GM13977 (cell line): ENCODE results near the gene FKBP5.

Experiments
- DNase-seq: peaks from one replicate; pipeline ENCODE4 v3.0.0; 2012; ENCODE audit warnings: low spot score
- CTCF ChIP-seq: IDR thresholded peaks from 2 replicates; pipeline ENCODE4 v1.5.1; 2012; ENCODE audit warnings: mild to moderate bottlenecking, control low read depth; ENCODE audit not compliant: insufficient read depth; ENCODE audit errors: extremely low read depth, missing control alignments
- in situ Hi-C: fragments of 300-500 bp; cut with MboI; formaldehyde crosslinking; loops from one replicate; pipeline ENCODE4 v1.12.0; 2022; ENCODE audit warnings: low sequenced_read_pairs, low pct_unique_long_range_greater_than_20kb, mixed read lengths, inconsistent platforms; ENCODE audit not compliant: unreplicated experiment

Gene FKBP5

GRCh38 chr6:35647400-35647799, 41.3 kb downstream of the FKBP5 start:
- in situ Hi-C loops: no loop called here
- no peak for DNase-seq
- no peak for TF ChIP-seq CTCF

- in situ Hi-C loops: no loop called here
- TF ChIP-seq CTCF: no peak
- DNase-seq: no peak
Observed at GRCh38 chr6:35643162-35643535, 45.6 kb downstream of the FKBP5 start.

GRCh38 chr6:35642471-35643161, 46.1 kb downstream of the FKBP5 start:
- no peak for DNase-seq
- no peak for TF ChIP-seq CTCF
- in situ Hi-C loops: no loop called here

- no peak for DNase-seq
- in situ Hi-C loops: no loop called here
Observed at GRCh38 chr6:35640017-35640664, 48.6 kb downstream of the FKBP5 start.

GRCh38 chr6:35638679-35639078, 50.0 kb downstream of the FKBP5 start:
- DNase-seq: no peak
- no peak for TF ChIP-seq CTCF
- in situ Hi-C loops: no loop called here

More at GRCh38 chr6:35640017-35640664, 48.6 kb downstream of the FKBP5 start:
- TF ChIP-seq CTCF: no peak

- DNase-seq: no peak
- in situ Hi-C loops: no loop called here
- no peak for TF ChIP-seq CTCF
Observed at GRCh38 chr6:35637911-35638310, 50.8 kb downstream of the FKBP5 start.
